HepG2 (cell line): ENCODE results near the gene SH3YL1. TPM values are rescaled to one million over a fixed set of nuclear protein-coding genes. Genes with fewer than 3 reads are reported as not detected.
A peak's percentile ranks its signal among the peaks of the same experiment; 100 is the strongest.

ENCODE experiments used
- CREM ChIP-seq, 2 experiments: sonication (generic) in 1 of 2; formaldehyde crosslinking in 1 of 2; IDR thresholded peaks; 2 replicates each; pipeline versions ENCODE4 v1.4.0 to v1.6.1; 2016 to 2020; ENCODE audit warnings: antibody characterized with exemption in 1 of 2, mild to moderate bottlenecking in 1 of 2, missing genetic modification reagents in 1 of 2
- FOXJ3 ChIP-seq: sonication (generic); formaldehyde crosslinking; IDR thresholded peaks from 2 replicates; pipeline ENCODE4 v1.4.0; 2020; ENCODE audit warnings: missing genetic modification reagents, mild to moderate bottlenecking, borderline replicate concordance
- MLX ChIP-seq: IDR thresholded peaks from 2 replicates; pipeline ENCODE4 v1.6.1; 2016
- MXD4 ChIP-seq: IDR thresholded peaks from 2 replicates; pipeline ENCODE4 v1.6.1; 2016; ENCODE audit warnings: mild to moderate bottlenecking, missing biosample characterization, missing genetic modification reagents
- PHF5A ChIP-seq: IDR thresholded peaks from one replicate; pipeline ENCODE4 v1.6.1; 2018; ENCODE audit warnings: low read depth, missing genetic modification reagents; ENCODE audit not compliant: unreplicated experiment
- RFXANK ChIP-seq: IDR thresholded peaks from 2 replicates; pipeline ENCODE4 v1.6.1; 2016
- ZNF414 ChIP-seq: sonication (generic); formaldehyde crosslinking; IDR thresholded peaks from 2 replicates; pipeline ENCODE4 v1.5.0; 2020; ENCODE audit warnings: missing genetic modification reagents
- ZNF563 ChIP-seq: sonication (generic); formaldehyde crosslinking; IDR thresholded peaks from 2 replicates; pipeline ENCODE4 v1.8.0; 2022; ENCODE audit warnings: mild to moderate bottlenecking, moderate library complexity, missing genetic modification reagents
- ZNF569 ChIP-seq: sonication (generic); formaldehyde crosslinking; IDR thresholded peaks from 2 replicates; pipeline ENCODE4 v1.5.0; 2020; ENCODE audit warnings: mild to moderate bottlenecking, missing genetic modification reagents, moderate library complexity, borderline replicate concordance
- ZNF616 ChIP-seq: sonication (generic); formaldehyde crosslinking; IDR thresholded peaks from 2 replicates; pipeline ENCODE4 v1.5.0; 2020; ENCODE audit warnings: low read depth, mild to moderate bottlenecking, missing genetic modification reagents
- ZNF776 ChIP-seq: sonication (generic); formaldehyde crosslinking; IDR thresholded peaks from 2 replicates; pipeline ENCODE4 v1.4.0; 2020; ENCODE audit warnings: mild to moderate bottlenecking, missing genetic modification reagents
- ZSCAN31 ChIP-seq: sonication (generic); formaldehyde crosslinking; IDR thresholded peaks from 2 replicates; pipeline ENCODE4 v1.5.0; 2020; ENCODE audit warnings: low read depth, mild to moderate bottlenecking, missing genetic modification reagents
- polyA plus RNA-seq, 8 experiments: library from polyadenylated mRNA; depleted of rRNA in 3 of 8; stranded (reverse) in 7 of 8; unstranded in 1 of 8; fragments of >200 nt; fragmentation: Illumina TruSeq in 4 of 8; extraction: Trizol in 4 of 8; gene quantifications; 2 replicates each; pipeline versions ENCODE4 v1.2.1 to v1.2.3, GENCODE V29; 2011 to 2016; ENCODE audit warnings: low read depth in 4 of 8, missing spikeins in 1 of 8, mixed read lengths in 1 of 8; ENCODE audit not compliant: insufficient read depth in 1 of 8
- total RNA-seq, 5 experiments: library from RNA; depleted of rRNA; stranded (reverse); fragments of >200 nt; fragmentation: Illumina TruSeq; extraction: Trizol; gene quantifications; 2 replicates each; pipeline ENCODE4 v1.2.3, GENCODE V29; 2016; ENCODE audit warnings: low read depth in 1 of 5
- TF ChIP-seq, protein P1 (sequence below): sonication (generic); formaldehyde crosslinking; IDR thresholded peaks from 2 replicates; pipeline ENCODE4 v1.9.0; 2021; ENCODE audit warnings: missing genetic modification reagents, borderline replicate concordance
- TF ChIP-seq, protein P2 (sequence below): sonication (generic); formaldehyde crosslinking; IDR thresholded peaks from 2 replicates; pipeline ENCODE4 v1.5.1; 2020; ENCODE audit warnings: missing genetic modification reagents, mild to moderate bottlenecking, borderline replicate concordance
- TF ChIP-seq, protein P3 (sequence below), 2 experiments: sonication (generic) in 1 of 2; formaldehyde crosslinking in 1 of 2; IDR thresholded peaks; 2 replicates each; pipeline versions ENCODE4 v1.4.0 to v1.6.1; 2018 to 2020; ENCODE audit warnings: missing genetic modification reagents in 2 of 2, borderline replicate concordance in 1 of 2, low read depth in 1 of 2, mild to moderate bottlenecking in 1 of 2, missing biosample characterization in 1 of 2
- TF ChIP-seq, protein P4 (sequence below): IDR thresholded peaks from 2 replicates; pipeline ENCODE4 v1.6.1; 2016; ENCODE audit warnings: low read depth, control low read depth

Gene SH3YL1
- total and polyA plus RNA-seq, 2 of the 13 experiments (the other 11 are each of a cell fraction or from before 2014, with no cell fraction given) = 13.0 to 48.2 TPM

- TF ChIP-seq FOXJ3 (CRISPR knock-in tag) (peak; percentile 98), ZNF616 (CRISPR knock-in tag) (no peak), ZSCAN31 (CRISPR knock-in tag) (peak; percentile 88), PHF5A (CRISPR knock-in tag) (no peak), MXD4 (CRISPR knock-in tag) (peak; percentile 91), MLX (peak; percentile 95), CREM (IDR thresholded peaks at IDR 0.05) (peak; percentile 95), CREM (CRISPR knock-in tag; IDR thresholded peaks at IDR 0.05) (no peak), RFXANK (CRISPR knock-in tag) (no peak; the same call in 1 of the 2 replicates), ZNF414 (CRISPR knock-in tag) (peak; percentile 88), ZNF563 (CRISPR knock-in tag) (no peak), ZNF569 (no peak), ZNF776 (CRISPR knock-in tag) (no peak)
- TF ChIP-seq, protein P1, sequence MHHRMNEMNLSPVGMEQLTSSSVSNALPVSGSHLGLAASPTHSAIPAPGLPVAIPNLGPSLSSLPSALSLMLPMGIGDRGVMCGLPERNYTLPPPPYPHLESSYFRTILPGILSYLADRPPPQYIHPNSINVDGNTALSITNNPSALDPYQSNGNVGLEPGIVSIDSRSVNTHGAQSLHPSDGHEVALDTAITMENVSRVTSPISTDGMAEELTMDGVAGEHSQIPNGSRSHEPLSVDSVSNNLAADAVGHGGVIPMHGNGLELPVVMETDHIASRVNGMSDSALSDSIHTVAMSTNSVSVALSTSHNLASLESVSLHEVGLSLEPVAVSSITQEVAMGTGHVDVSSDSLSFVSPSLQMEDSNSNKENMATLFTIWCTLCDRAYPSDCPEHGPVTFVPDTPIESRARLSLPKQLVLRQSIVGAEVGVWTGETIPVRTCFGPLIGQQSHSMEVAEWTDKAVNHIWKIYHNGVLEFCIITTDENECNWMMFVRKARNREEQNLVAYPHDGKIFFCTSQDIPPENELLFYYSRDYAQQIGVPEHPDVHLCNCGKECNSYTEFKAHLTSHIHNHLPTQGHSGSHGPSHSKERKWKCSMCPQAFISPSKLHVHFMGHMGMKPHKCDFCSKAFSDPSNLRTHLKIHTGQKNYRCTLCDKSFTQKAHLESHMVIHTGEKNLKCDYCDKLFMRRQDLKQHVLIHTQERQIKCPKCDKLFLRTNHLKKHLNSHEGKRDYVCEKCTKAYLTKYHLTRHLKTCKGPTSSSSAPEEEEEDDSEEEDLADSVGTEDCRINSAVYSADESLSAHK = no peak
- TF ChIP-seq, protein P2, sequence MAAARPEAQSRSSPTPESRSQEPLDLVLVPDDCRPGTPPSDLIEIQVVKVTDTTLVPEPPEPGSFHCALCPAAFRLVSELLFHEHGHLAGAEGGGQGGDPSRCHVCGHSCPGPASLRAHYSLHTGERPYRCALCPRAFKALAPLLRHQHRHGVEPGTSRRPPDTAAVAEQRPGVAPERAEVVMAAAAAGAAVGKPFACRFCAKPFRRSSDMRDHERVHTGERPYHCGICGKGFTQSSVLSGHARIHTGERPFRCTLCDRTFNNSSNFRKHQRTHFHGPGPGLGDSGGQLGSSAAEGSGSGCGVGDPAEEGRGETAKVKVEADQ (CRISPR knock-in tag) = 0 out of 2 replicates have a peak, but pooled peaks have one; percentile 42
- TF ChIP-seq, protein P3, sequence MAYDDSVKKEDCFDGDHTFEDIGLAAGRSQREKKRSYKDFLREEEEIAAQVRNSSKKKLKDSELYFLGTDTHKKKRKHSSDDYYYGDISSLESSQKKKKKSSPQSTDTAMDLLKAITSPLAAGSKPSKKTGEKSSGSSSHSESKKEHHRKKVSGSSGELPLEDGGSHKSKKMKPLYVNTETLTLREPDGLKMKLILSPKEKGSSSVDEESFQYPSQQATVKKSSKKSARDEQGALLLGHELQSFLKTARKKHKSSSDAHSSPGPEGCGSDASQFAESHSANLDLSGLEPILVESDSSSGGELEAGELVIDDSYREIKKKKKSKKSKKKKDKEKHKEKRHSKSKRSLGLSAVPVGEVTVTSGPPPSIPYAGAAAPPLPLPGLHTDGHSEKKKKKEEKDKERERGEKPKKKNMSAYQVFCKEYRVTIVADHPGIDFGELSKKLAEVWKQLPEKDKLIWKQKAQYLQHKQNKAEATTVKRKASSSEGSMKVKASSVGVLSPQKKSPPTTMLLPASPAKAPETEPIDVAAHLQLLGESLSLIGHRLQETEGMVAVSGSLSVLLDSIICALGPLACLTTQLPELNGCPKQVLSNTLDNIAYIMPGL (CRISPR knock-in tag; IDR thresholded peaks at IDR 0.05; ENCODE audit: borderline replicate concordance in 1 of 2, low read depth in 1 of 2) = peak; percentile 62 to 68; a peak in 2 of 4 replicates
- TF ChIP-seq, protein P4, sequence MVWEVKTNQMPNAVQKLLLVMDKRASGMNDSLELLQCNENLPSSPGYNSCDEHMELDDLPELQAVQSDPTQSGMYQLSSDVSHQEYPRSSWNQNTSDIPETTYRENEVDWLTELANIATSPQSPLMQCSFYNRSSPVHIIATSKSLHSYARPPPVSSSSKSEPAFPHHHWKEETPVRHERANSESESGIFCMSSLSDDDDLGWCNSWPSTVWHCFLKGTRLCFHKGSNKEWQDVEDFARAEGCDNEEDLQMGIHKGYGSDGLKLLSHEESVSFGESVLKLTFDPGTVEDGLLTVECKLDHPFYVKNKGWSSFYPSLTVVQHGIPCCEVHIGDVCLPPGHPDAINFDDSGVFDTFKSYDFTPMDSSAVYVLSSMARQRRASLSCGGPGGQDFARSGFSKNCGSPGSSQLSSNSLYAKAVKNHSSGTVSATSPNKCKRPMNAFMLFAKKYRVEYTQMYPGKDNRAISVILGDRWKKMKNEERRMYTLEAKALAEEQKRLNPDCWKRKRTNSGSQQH (CRISPR knock-in tag) = no peak; the same call in 1 of the 2 replicates
Measured at GRCh38 chr2:175880-176820, 87.7 kb downstream of the SH3YL1 start (continued).
